ENCODE measurements around the gene P2RY11.
A peak's percentile ranks its signal among the peaks of the same experiment; 100 is the strongest.

P2RY11 gene

GRCh38 chr19:10078329-10078728 is 33.2 kb upstream of the P2RY11 start:
- no peak for TF ChIP-seq ZFX (IDR thresholded peaks at IDR 0.05)
- TF ChIP-seq, protein P1, sequence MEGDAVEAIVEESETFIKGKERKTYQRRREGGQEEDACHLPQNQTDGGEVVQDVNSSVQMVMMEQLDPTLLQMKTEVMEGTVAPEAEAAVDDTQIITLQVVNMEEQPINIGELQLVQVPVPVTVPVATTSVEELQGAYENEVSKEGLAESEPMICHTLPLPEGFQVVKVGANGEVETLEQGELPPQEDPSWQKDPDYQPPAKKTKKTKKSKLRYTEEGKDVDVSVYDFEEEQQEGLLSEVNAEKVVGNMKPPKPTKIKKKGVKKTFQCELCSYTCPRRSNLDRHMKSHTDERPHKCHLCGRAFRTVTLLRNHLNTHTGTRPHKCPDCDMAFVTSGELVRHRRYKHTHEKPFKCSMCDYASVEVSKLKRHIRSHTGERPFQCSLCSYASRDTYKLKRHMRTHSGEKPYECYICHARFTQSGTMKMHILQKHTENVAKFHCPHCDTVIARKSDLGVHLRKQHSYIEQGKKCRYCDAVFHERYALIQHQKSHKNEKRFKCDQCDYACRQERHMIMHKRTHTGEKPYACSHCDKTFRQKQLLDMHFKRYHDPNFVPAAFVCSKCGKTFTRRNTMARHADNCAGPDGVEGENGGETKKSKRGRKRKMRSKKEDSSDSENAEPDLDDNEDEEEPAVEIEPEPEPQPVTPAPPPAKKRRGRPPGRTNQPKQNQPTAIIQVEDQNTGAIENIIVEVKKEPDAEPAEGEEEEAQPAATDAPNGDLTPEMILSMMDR (conservative IDR thresholded peaks at IDR 0.05), result no peak
- no peak overlapping the region for H3K27ac ChIP-seq

DNA sequence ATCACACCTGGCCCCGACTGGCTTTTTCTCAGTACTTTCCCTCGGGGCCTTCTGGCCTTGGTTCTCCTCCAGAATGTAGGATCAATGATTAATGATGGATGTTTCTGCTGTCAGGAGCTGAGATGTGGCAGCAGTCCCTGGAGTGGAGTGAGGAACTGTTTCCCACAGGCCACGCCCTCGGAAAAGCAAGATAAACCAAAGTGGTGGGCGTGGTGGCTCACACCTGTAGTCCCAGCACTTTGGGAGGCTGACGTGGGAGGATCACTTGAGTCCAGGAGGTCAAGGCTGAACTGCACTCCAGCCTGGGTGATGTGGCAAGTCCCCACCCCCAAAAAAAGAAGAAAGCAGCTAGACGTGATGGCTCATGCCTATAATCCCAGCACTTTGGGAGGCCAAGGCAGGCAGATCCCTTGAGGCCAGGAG is 32.5 kb upstream of the P2RY11 start:
- TF ChIP-seq ZFX (IDR thresholded peaks at IDR 0.05), result no peak
- TF ChIP-seq, protein P1 (conservative IDR thresholded peaks at IDR 0.05), result no peak
- H3K27ac ChIP-seq, result no peak overlapping the region

DNA sequence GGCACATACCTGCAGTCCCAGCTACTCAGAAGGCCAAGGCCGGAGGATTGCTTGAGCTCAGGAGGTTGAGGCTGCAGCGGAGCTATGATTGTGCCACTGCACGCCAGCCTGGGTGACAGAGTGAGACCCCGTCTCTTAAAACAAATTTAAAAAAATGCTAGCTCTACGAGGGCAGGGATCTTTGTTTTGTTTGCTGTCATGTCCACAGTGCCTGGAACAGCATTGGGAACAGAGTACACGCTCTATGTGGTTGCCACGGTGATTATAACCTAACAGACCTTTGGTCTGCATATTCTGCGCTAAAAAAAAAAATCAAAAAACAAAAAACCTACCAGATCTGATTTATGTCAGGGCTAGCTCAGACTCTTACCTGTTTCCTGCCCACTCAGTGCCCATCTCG is 27.6 kb upstream of the P2RY11 start:
- no peak overlapping the region for H3K27ac ChIP-seq
- TF ChIP-seq, protein P1 (conservative IDR thresholded peaks at IDR 0.05), result no peak
- TF ChIP-seq ZFX (IDR thresholded peaks at IDR 0.05), result no peak

- H3K27ac ChIP-seq, result no peak overlapping the region
- TF ChIP-seq, protein P1 (conservative IDR thresholded peaks at IDR 0.05), result no peak
- TF ChIP-seq ZFX (IDR thresholded peaks at IDR 0.05), result no peak
These were observed 26.7 kb upstream of the P2RY11 start for GRCh38 chr19:10084803-10085202.

GRCh38 chr19:10085641-10086590 is 25.6 kb upstream of the P2RY11 start, which contains the start of gene SHFL:
Gene SHFL (plus strand): TSS chr19:10086317. CDS start chr19:10086428, 111 bp downstream.
- TF ChIP-seq, protein P1 (conservative IDR thresholded peaks at IDR 0.05), result no peak
- TF ChIP-seq ZFX (IDR thresholded peaks at IDR 0.05), result 0 out of 2 replicates have a peak, but pooled peaks have one; percentile 10
- H3K27ac ChIP-seq, result peak within 1 kb of the TSS; percentile 33; the same call in 1 of the 2 replicates

- H3K27ac ChIP-seq, result peak overlapping the region; percentile 33; the same call in 1 of the 2 replicates
- TF ChIP-seq ZFX (IDR thresholded peaks at IDR 0.05), result no peak
- TF ChIP-seq, protein P1 (conservative IDR thresholded peaks at IDR 0.05), result no peak
These were observed 24.8 kb upstream of the P2RY11 start for GRCh38 chr19:10086591-10087192.

All from C4-2B (cell line).